ENCODE results near the gene SLC12A7.
"Not testable (repeated sequence)": the region's sequence is repeated elsewhere in the genome, so short reads cannot be mapped to it uniquely, and the experiment has no call there.

Gene SLC12A7

DNA sequence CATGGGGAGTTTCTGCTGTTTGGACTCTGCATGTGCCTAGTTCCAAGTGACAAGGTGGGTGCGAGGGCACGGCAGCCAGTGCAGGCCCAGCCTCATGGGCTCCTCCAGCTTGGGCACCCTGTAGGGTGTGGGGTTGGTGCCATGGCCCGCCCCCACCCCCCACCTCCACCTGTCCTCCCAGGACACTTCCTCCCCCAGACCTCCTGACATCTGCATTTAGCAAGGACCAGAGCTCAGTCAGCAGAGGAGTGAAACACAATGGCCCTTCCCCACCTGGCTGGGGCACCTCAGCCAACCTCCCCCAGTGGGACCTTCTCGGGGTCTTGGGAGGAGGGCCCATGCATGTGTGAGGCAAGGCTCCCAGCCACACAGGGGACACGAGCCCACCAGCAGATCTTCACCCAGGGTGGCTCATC is 105.2 kb downstream of the SLC12A7 start:
- no peak for DNase-seq (ENCODE audit: low spot score)

DNA sequence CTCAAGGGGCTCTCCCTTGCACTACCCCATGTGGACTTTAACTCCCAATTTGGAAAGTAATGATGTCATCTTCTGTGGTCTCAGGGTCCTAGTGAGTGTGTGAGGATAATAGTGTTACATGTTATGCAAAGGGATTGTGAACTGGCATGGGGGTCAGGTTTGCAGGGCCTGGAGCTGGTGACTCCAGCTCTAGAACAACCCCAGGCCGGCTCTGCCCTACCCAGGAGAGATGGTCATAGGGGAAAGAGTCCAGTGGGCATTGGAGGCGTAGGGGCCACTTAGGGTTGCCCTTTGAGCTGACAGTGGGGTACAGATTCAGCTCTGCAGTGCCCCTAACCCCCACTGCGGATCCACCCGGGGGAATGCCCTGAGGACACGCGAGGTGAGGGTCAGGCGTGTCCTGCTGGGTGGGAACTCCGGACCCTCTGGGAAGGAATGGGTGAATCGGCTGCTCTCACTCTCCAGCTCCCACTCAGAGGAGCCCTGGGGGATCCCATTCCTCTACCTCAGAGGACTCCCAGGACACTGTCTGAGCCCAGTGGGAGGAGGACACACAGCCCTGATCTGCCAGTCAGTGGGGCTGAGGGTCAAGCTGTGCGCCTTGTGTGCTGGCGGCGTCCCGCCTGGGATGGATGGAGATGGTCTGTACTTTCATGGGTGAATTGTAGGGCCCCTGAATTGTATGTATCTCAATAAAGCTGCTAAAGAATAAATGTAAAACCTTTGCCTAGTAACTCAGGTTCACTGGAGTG is 105.8 kb downstream of the SLC12A7 start:
- no peak for DNase-seq (ENCODE audit: low spot score)

DNA sequence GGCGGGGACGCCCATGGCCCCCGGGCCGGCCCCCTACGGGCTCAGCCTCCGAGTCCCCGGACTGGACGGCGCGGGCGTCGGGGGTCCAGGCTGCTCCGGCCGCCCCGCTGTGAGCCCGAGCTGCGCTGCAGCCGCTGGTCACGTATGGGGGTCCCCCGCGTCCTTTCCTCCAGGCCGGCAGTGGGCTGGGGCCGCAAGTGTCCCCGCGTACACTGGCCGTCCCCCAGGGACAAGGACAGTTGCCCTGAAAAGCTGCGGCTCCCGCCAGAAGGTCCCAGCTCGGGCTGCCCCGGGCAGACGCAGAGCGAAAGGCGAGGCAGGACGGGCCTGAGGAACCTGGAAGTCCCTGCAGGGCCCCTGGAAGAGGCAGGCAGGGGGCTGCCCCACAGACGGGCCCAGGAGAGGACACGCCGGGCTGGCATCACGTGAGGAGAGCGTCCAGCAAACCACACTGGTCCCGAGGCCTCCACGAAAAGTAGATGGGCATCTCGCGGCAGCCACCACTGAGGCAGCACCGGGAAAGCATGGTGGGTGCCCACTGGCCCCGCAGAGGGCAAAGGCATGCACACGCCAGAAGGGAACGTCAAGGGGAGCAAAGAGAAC is 106.5 kb downstream of the SLC12A7 start:
- DNase-seq (ENCODE audit: low spot score): no peak

DNA sequence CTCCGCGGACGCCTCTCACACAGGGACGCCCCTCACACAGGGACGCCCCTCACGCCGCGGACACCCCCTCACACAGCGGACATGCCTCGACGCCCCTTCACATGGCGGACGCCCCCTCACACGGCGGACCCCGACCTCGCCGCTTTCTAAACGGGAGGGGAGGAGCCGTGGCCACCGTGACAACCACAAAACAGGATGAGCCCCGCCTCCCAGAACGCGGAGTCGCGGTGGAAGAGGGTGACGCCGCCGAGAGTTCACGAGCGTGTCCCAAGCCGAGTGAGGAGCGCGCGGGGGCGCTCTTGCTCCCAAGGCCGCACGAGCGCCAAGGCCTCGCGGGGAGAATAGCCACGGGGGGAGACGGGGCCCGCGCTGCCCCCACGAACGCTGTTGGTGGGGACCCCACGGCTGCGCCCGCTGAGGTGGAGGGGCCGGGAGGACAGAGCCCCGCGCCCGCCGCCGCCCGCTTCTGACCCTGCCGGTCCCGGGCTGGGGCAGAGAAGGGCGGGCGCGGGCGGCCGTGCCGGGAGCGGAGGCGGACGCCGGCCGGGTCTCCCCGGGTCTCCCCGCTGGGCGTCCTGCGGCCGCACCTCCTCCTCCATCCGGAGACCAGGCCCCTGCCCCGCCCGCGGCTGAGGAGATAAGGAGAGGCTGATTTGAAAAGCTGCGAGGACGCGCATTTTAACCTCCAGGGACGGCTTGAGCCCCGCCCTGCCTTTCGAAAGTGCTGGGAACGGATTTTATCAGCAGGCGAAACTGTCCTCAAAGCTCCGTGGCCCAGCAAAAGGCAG is 107.2 kb downstream of the SLC12A7 start:
- peak; percentile 17 for DNase-seq (ENCODE audit: low spot score)

DNA sequence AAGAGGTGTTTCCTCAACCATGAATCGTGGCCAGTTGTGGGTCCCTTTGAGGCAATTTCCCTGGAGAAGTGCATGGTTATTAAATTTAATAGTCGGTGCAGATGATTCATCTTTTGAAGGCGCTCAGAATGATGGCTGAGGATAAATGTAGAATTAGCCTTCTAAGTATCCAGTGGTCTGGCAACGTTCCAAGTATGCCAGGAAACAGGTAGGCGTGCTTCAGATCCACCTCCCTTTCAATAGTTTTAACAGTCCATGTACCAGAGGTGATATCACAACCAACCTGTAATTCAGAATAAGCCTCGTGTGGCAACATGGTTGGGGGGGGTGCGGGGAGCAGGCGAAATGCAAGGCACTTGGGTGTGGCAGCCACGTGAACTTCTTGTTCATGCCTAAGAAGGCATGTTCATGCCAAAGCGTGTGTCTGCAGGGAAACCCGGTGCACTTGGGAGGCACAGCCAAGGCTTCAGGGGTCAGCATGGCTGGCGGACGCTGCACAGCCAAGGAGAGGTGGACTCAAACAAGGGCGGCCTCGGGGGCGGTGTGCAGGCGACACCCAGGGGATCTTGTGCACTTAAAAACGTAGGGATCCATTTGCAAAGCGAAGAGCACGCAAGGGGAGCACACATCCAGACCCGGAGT is 108.4 kb downstream of the SLC12A7 start:
- DNase-seq (ENCODE audit: low spot score): no peak

DNA sequence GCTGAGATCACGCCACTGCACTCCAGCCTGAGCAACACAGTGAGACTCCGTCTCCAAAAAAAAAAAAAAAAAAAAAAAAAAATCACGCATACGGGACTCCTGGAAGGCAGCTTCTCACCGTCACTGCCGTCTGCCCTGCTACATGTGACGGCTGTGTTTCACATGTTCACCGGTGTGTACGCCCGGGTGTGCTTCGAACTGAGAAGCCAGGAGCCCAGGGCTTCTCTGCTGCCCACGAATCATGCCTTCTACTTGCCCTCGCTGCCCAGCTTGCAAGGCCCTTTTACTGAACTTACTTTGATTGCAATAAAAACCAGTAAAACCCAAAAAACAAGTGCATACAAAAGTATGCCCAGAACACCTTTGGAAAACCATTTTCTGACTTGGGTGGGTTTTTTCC is 109.0 kb downstream of the SLC12A7 start:
- no peak for DNase-seq (ENCODE audit: low spot score)

DNA sequence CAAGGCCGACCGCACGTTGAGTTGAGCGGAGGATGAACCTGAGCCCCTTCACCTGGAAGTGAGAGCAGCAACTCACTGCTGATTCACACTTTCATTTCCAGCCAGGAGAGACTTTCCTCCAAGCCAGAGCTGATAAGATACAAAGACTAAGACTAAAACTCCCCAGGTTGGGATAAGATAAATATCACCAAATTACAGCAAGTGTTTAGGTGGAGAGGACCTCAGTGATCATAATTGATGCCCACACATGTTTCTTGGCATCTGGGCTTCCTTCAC is 109.7 kb downstream of the SLC12A7 start:
- no peak for DNase-seq (ENCODE audit: low spot score)

DNA sequence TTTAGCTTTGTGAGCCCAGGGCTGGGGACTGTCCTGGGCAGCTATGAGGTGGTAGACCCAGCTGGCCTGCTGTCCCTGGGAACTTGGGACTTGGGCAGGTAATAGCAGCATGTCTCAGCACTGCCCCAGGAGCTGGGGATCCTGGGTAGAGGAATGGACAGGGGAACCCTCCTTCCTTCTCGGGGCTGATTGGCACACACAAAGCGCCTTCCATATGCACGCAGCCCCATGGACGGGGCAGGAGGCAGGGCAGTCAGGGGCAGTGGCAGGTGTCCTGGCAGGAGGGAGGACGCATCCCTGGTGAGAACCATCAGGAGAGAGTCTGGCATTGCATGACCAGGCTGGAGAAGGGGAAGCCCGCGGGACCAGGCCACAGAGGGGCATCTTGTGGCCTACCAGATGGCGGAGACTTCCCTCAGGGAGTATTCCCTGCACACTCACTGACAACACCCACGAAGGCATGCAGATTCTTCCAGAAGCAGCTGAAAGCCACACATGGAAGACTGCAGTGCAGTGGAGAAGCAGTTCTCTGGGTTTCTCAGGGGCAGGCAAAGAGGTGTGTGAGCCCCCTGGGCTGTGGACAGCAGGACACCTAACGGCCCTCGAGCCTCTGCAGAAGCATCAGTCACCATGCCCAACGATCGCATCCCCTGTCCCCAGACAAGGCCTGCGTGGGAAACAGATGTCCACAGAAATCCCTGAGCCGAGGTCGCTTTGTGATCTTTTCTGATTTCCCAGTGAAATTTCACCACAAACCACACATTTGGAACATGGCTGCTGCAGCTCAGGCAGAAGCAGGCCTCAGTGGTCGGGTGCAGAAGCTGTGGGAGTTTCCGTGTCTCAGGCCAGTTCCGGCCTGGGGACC is 110.2 kb downstream of the SLC12A7 start:
- DNase-seq (ENCODE audit: low spot score): no peak

DNA sequence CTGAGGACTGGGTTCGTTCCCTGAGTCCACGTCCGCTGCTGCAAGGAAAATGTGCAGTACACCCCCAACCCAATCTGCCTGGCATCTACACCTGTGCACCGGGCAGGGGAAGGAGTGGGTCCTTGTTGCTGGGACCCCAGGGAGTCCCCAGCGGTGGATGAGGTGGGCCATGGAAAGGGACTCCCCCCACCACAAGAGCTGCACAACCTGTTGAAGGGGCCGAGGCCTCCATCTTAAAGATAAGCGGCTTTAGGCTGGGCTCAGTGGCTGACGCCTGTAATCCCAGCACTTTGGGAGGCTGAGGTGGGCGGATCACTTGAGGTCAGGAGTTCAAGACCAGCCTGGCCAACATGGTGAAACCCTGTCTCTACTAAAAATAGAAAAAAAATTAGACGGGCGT is 111.0 kb downstream of the SLC12A7 start:
- not testable (repeated sequence) for DNase-seq (ENCODE audit: low spot score)

All from hematopoietic multipotent progenitor cell treated with erythropoietin and hydrocortisone succinate and interleukin-3 and kit ligand, for 17 days (in vitro differentiated cells).